HEK293 (cell line): Measurements from ENCODE around the gene TP73.

Experiments
- ATF2 ChIP-seq: fragments of 450-650 bp; formaldehyde crosslinking; IDR thresholded peaks from 2 replicates; pipeline ENCODE4 v1.5.1; 2016; ENCODE audit warnings: missing biosample characterization, missing genetic modification characterization, low read depth
- EGR2 ChIP-seq: fragments of 450-650 bp; formaldehyde crosslinking; IDR thresholded peaks from 2 replicates; pipeline ENCODE4 v1.5.1; 2016; ENCODE audit warnings: low read depth, missing biosample characterization, missing genetic modification characterization
- FEZF1 ChIP-seq: fragments of 450-650 bp; formaldehyde crosslinking; IDR thresholded peaks from 2 replicates; pipeline ENCODE4 v1.5.1; 2016; ENCODE audit warnings: missing biosample characterization, missing genetic modification characterization
- INSM2 ChIP-seq: fragments of 450-650 bp; formaldehyde crosslinking; IDR thresholded peaks from 2 replicates; pipeline ENCODE4 v1.5.1; 2016; ENCODE audit warnings: missing biosample characterization, missing genetic modification characterization
- OVOL3 ChIP-seq: fragments of 450-650 bp; formaldehyde crosslinking; IDR thresholded peaks from 2 replicates; pipeline ENCODE4 v1.5.1; 2016; ENCODE audit warnings: missing biosample characterization, missing genetic modification characterization
- PRDM2 ChIP-seq: fragments of 450-650 bp; formaldehyde crosslinking; IDR thresholded peaks from 2 replicates; pipeline ENCODE4 v1.5.1; 2016; ENCODE audit warnings: missing biosample characterization, missing genetic modification characterization, borderline replicate concordance
- PRDM6 ChIP-seq: fragments of 450-650 bp; formaldehyde crosslinking; IDR thresholded peaks from 2 replicates; pipeline ENCODE4 v1.5.1; 2017; ENCODE audit warnings: missing biosample characterization, missing genetic modification characterization
- SP7 ChIP-seq: fragments of 450-650 bp; formaldehyde crosslinking; IDR thresholded peaks from 2 replicates; pipeline ENCODE4 v1.5.1; 2016; ENCODE audit warnings: missing biosample characterization, missing genetic modification characterization
- ZBTB21 ChIP-seq: fragments of 450-650 bp; formaldehyde crosslinking; IDR thresholded peaks from 2 replicates; pipeline ENCODE4 v1.5.1; 2017; ENCODE audit warnings: missing biosample characterization, missing genetic modification characterization
- ZFP69B ChIP-seq: fragments of 450-650 bp; formaldehyde crosslinking; IDR thresholded peaks from 2 replicates; pipeline ENCODE4 v1.5.1; 2016; ENCODE audit warnings: missing biosample characterization, missing genetic modification characterization
- ZNF157 ChIP-seq: fragments of 450-650 bp; formaldehyde crosslinking; IDR thresholded peaks from 2 replicates; pipeline ENCODE4 v1.5.1; 2016; ENCODE audit warnings: missing biosample characterization, missing genetic modification characterization
- ZNF16 ChIP-seq: fragments of 450-650 bp; formaldehyde crosslinking; IDR thresholded peaks from 2 replicates; pipeline ENCODE4 v1.5.1; 2016; ENCODE audit warnings: low read depth, missing biosample characterization, missing genetic modification characterization
- ZNF169 ChIP-seq: fragments of 450-650 bp; formaldehyde crosslinking; IDR thresholded peaks from 2 replicates; pipeline ENCODE4 v1.5.1; 2016; ENCODE audit warnings: missing biosample characterization, missing genetic modification characterization
- ZNF174 ChIP-seq: fragments of 450-650 bp; formaldehyde crosslinking; IDR thresholded peaks from 2 replicates; pipeline ENCODE4 v1.5.0; 2017; ENCODE audit warnings: missing biosample characterization, mild to moderate bottlenecking, missing genetic modification characterization
- ZNF223 ChIP-seq: fragments of 450-650 bp; formaldehyde crosslinking; IDR thresholded peaks from 2 replicates; pipeline ENCODE4 v1.5.1; 2016; ENCODE audit warnings: missing biosample characterization, missing genetic modification characterization
- ZNF248 ChIP-seq: fragments of 450-650 bp; formaldehyde crosslinking; IDR thresholded peaks from 2 replicates; pipeline ENCODE4 v1.5.1; 2017; ENCODE audit warnings: missing biosample characterization, missing genetic modification characterization
- ZNF391 ChIP-seq: fragments of 450-650 bp; formaldehyde crosslinking; IDR thresholded peaks from 2 replicates; pipeline ENCODE4 v1.5.1; 2016; ENCODE audit warnings: low read depth, missing biosample characterization, missing genetic modification characterization, borderline replicate concordance
- ZNF488 ChIP-seq: fragments of 450-650 bp; formaldehyde crosslinking; IDR thresholded peaks from 2 replicates; pipeline ENCODE4 v1.5.1; 2016; ENCODE audit warnings: missing biosample characterization, missing genetic modification characterization
- ZNF514 ChIP-seq: fragments of 450-650 bp; formaldehyde crosslinking; IDR thresholded peaks from 2 replicates; pipeline ENCODE4 v1.5.1; 2016; ENCODE audit warnings: missing biosample characterization, missing genetic modification characterization
- ZNF529 ChIP-seq: fragments of 450-650 bp; formaldehyde crosslinking; IDR thresholded peaks from 2 replicates; pipeline ENCODE4 v1.5.1; 2017; ENCODE audit warnings: missing genetic modification characterization, missing biosample characterization; ENCODE audit not compliant: insufficient replicate concordance
- ZNF561 ChIP-seq: fragments of 450-650 bp; IDR thresholded peaks from 2 replicates; pipeline ENCODE4 v1.5.1; 2018; ENCODE audit warnings: missing biosample characterization, missing genetic modification characterization, borderline replicate concordance
- ZNF658 ChIP-seq: fragments of 450-650 bp; formaldehyde crosslinking; IDR thresholded peaks from 2 replicates; pipeline ENCODE4; 2016; ENCODE audit warnings: missing biosample characterization, missing genetic modification characterization
- ZNF660 ChIP-seq: fragments of 450-650 bp; IDR thresholded peaks from 2 replicates; pipeline ENCODE4 v1.5.1; 2018; ENCODE audit warnings: missing biosample characterization, mild to moderate bottlenecking, missing genetic modification characterization
- ZNF776 ChIP-seq: fragments of 450-650 bp; formaldehyde crosslinking; IDR thresholded peaks from 2 replicates; pipeline ENCODE4 v1.5.0; 2017; ENCODE audit warnings: missing biosample characterization, missing genetic modification characterization, borderline replicate concordance
- ZSCAN4 ChIP-seq: fragments of 450-650 bp; formaldehyde crosslinking; IDR thresholded peaks from 2 replicates; pipeline ENCODE4 v1.5.1; 2017; ENCODE audit warnings: missing biosample characterization, missing genetic modification characterization

The TP73 gene

GRCh38 chr1:3660704-3661103 lies 8.4 kb downstream of the TP73 start (continued):
- TF ChIP-seq ZNF660 (tag by site-specific recombination) (0 out of 2 replicates have a peak, but pooled peaks have one; percentile 54), ZNF776 (tag by site-specific recombination) (no peak), FEZF1 (tag by site-specific recombination) (peak; percentile 59), ZNF16 (no peak), ZNF658 (tag by site-specific recombination) (no peak), ATF2 (peak; percentile 96), PRDM6 (tag by site-specific recombination) (no peak), ZNF561 (tag by site-specific recombination) (no peak), SP7 (tag by site-specific recombination) (0 out of 2 replicates have a peak, but pooled peaks have one; percentile 14), PRDM2 (tag by site-specific recombination) (no peak), ZNF514 (no peak), ZNF488 (tag by site-specific recombination) (no peak), ZNF529 (no peak), ZNF174 (tag by site-specific recombination) (no peak), ZNF248 (tag by site-specific recombination) (no peak), ZSCAN4 (tag by site-specific recombination) (no peak), ZNF157 (tag by site-specific recombination) (no peak), OVOL3 (tag by site-specific recombination) (no peak), ZNF223 (tag by site-specific recombination) (no peak), ZBTB21 (tag by site-specific recombination) (peak; percentile 64), ZFP69B (no peak), EGR2 (no peak), INSM2 (tag by site-specific recombination) (no peak), ZNF169 (tag by site-specific recombination) (no peak), ZNF391 (tag by site-specific recombination) (no peak)
- TF ChIP-seq, all 188 proteins: peak for 7
